Limb (tissue), 2 donors: ENCODE results near the gene MCF2L.

Experiments
- DNase-seq, 2 donors: peaks; one replicate each; pipeline ENCODE4 v3.0.0-alpha.2; 2016; ENCODE audit errors: extremely low spot score in 2 of 2

Gene MCF2L

DNA sequence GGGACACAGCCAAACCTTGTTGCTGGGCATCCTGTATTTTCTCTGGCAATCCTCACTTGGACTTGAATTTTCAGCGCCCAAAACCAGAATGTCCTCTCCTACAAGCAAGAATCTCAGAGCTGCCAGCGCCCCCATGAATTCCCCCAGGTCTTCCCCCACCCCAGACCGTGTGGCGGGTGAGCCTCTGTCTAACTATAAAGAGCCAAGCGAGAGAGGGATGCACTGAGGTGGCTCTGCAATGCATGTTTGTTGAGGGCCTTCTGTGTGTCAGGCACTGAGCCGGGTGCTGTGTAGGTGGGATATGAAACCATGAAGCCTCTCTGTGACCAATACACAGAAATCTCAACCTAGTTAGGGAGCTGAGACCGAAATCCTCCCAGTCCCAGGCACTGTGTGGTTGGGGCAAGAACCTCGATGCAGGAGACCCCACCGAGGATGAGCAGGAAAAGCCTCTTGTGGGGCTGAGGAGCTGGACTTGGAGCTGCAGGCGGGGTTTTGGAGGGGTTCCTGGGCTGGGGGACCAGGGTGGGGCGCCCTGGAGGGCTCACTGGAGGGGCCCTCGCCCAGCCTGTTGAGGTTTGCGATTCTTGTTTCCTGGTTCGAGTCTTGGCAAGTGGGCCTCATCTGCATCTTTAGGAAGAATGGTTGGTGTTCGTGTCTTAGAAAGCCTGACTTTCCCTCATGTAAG, 177.0 kb downstream of the MCF2L start:
- DNase-seq: no peak

DNA sequence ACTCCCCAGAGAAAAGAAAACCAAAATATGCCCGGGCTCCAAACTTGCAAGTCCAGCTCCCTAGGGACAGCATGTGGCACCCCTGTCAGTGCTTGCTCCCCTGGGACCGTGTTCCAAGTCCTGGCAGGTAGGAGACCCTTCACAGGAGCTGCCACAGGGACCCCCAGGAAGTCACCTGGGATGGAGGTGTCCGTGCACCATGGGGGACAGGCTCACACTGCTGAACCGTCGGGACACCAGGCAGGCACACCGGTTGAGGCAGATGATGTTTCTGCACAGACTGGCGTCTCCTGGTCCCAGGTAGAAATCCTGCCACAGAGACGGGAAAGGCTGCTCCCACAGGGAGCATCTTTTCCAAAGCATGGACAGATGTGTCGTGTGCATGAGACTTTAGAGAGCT, 177.7 kb downstream of the MCF2L start:
- DNase-seq: no peak

DNA sequence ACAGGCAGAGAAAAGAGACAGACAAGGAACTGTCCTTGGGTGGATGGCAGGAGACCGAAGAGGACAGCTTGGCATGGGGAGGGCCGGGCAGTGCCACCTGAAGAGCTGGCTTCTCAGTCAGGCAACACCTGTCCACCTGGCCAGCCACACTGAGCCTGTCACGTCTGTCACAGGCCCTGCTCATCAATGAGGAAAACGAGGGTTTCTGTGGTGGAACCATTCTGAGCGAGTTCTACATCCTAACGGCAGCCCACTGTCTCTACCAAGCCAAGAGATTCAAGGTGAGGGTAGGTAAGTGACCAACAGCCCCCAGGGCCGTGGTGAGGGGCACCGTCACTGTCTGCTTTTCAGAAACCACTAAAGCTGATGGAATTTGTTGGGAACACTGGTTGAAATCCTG, 178.2 kb downstream of the MCF2L start:
- no peak for DNase-seq

GRCh38 chr13:113148407-113148806, 179.4 kb downstream of the MCF2L start:
- DNase-seq: no peak

- DNase-seq: no peak
These were observed 180.0 kb downstream of the MCF2L start for GRCh38 chr13:113148940-113149503.
